ENCODE results near the gene EPHB3.

The EPHB3 gene

GRCh38 chr3:184561061-184561912 is at the start of gene EPHB3:
Gene EPHB3, plus strand, starts transcription at chr3:184561785. Its CDS starts 451 bp downstream, at chr3:184562236.
- Histone ChIP-seq H3K4me3 (ENCODE audit: low read depth in 1 of 2, low read length in 2 of 2) (peak within 1 kb of the TSS; percentile 62 to 67), H3K36me3 (ENCODE audit: control insufficient read depth in 1 of 2, insufficient read depth in 2 of 2, low read length in 2 of 2) (no peaks in the 10 kb centered on the region), H3K27me3 (ENCODE audit: control insufficient read depth in 1 of 2, insufficient read depth in 2 of 2, low read length in 2 of 2) (no peaks in the 10 kb centered on the region), H3K9ac (ENCODE audit: low read depth in 1 of 2, low read length in 2 of 2) (peak within 1 kb of the TSS; percentile 28 to 43), H3K27ac (ENCODE audit: low read depth, low read length) (no peak within 1 kb of the TSS), H3K9me3 (ENCODE audit: control insufficient read depth in 1 of 2, low read length in 2 of 2) (no peaks in the 10 kb centered on the region), H3K4me1 (ENCODE audit: control insufficient read depth in 1 of 2, insufficient read depth in 2 of 2, low read length in 2 of 2) (peaks cover 72 to 74% of the 10 kb centered on the region in 2 donors)

GRCh38 chr3:184512621-184513020 is 49.0 kb upstream of the EPHB3 start:
- peaks cover 35 to 39% of the 10 kb centered on the region in 2 donors for H3K27me3 ChIP-seq (ENCODE audit: control insufficient read depth in 1 of 2, insufficient read depth in 2 of 2, low read length in 2 of 2)
- H3K4me3 ChIP-seq (ENCODE audit: low read depth in 1 of 2, low read length in 2 of 2): no peak overlapping the region
- no peaks in the 10 kb centered on the region for H3K36me3 ChIP-seq (ENCODE audit: control insufficient read depth in 1 of 2, insufficient read depth in 2 of 2, low read length in 2 of 2)
- no peak overlapping the region for H3K9ac ChIP-seq (ENCODE audit: low read depth in 1 of 2, low read length in 2 of 2)
- H3K4me1 ChIP-seq (ENCODE audit: control insufficient read depth in 1 of 2, insufficient read depth in 2 of 2, low read length in 2 of 2): peaks cover 7 to 10% of the 10 kb centered on the region in 2 donors
- no peak overlapping the region for H3K27ac ChIP-seq (ENCODE audit: low read depth, low read length)
- H3K9me3 ChIP-seq (ENCODE audit: control insufficient read depth in 1 of 2, low read length in 2 of 2): no peaks in the 10 kb centered on the region

GRCh38 chr3:184513276-184514170 is 48.1 kb upstream of the EPHB3 start:
- Histone ChIP-seq H3K4me3 (ENCODE audit: low read depth in 1 of 2, low read length in 2 of 2) (peak overlapping the region; percentile 47 to 58), H3K9me3 (ENCODE audit: control insufficient read depth in 1 of 2, low read length in 2 of 2) (no peaks in the 10 kb centered on the region), H3K36me3 (ENCODE audit: control insufficient read depth in 1 of 2, insufficient read depth in 2 of 2, low read length in 2 of 2) (no peaks in the 10 kb centered on the region), H3K27me3 (ENCODE audit: control insufficient read depth in 1 of 2, insufficient read depth in 2 of 2, low read length in 2 of 2) (peaks cover 39 to 40% of the 10 kb centered on the region in 2 donors), H3K4me1 (ENCODE audit: control insufficient read depth in 1 of 2, insufficient read depth in 2 of 2, low read length in 2 of 2) (peaks cover 7 to 10% of the 10 kb centered on the region in 2 donors), H3K27ac (ENCODE audit: low read depth, low read length) (no peak overlapping the region), H3K9ac (ENCODE audit: low read depth in 1 of 2, low read length in 2 of 2) (peak overlapping the region in 1 of 2 donors; percentile 48)

GRCh38 chr3:184514171-184514490 is 47.5 kb upstream of the EPHB3 start:
- Histone ChIP-seq H3K27ac (ENCODE audit: low read depth, low read length) (no peak overlapping the region), H3K9ac (ENCODE audit: low read depth in 1 of 2, low read length in 2 of 2) (peak overlapping the region in 1 of 2 donors; percentile 48)

GRCh38 chr3:184523825-184524615 is 37.6 kb upstream of the EPHB3 start:
- H3K27ac ChIP-seq (ENCODE audit: low read depth, low read length): no peak overlapping the region
- no peaks in the 10 kb centered on the region for H3K9me3 ChIP-seq (ENCODE audit: control insufficient read depth in 1 of 2, low read length in 2 of 2)
- H3K4me3 ChIP-seq (ENCODE audit: low read depth in 1 of 2, low read length in 2 of 2): no peak overlapping the region
- H3K27me3 ChIP-seq (ENCODE audit: control insufficient read depth in 1 of 2, insufficient read depth in 2 of 2, low read length in 2 of 2): peaks cover 22% of the 10 kb centered on the region in 2 donors
- no peak overlapping the region for H3K9ac ChIP-seq (ENCODE audit: low read depth in 1 of 2, low read length in 2 of 2)
- peaks cover 0 to 8% of the 10 kb centered on the region in 2 donors for H3K4me1 ChIP-seq (ENCODE audit: control insufficient read depth in 1 of 2, insufficient read depth in 2 of 2, low read length in 2 of 2)
- no peaks in the 10 kb centered on the region for H3K36me3 ChIP-seq (ENCODE audit: control insufficient read depth in 1 of 2, insufficient read depth in 2 of 2, low read length in 2 of 2)

More at GRCh38 chr3:184514171-184514490, 47.5 kb upstream of the EPHB3 start:
- H3K9me3 ChIP-seq (ENCODE audit: control insufficient read depth in 1 of 2, low read length in 2 of 2): no peaks in the 10 kb centered on the region
- H3K4me1 ChIP-seq (ENCODE audit: control insufficient read depth in 1 of 2, insufficient read depth in 2 of 2, low read length in 2 of 2): peaks cover 7 to 10% of the 10 kb centered on the region in 2 donors
- peak overlapping the region; percentile 47 to 58 for H3K4me3 ChIP-seq (ENCODE audit: low read depth in 1 of 2, low read length in 2 of 2)
- H3K27me3 ChIP-seq (ENCODE audit: control insufficient read depth in 1 of 2, insufficient read depth in 2 of 2, low read length in 2 of 2): peaks cover 34 to 38% of the 10 kb centered on the region in 2 donors
- H3K36me3 ChIP-seq (ENCODE audit: control insufficient read depth in 1 of 2, insufficient read depth in 2 of 2, low read length in 2 of 2): no peaks in the 10 kb centered on the region

GRCh38 chr3:184524981-184525336 is 36.6 kb upstream of the EPHB3 start:
- peak overlapping the region; percentile 47 to 63 for H3K9ac ChIP-seq (ENCODE audit: low read depth in 1 of 2, low read length in 2 of 2)
- no peaks in the 10 kb centered on the region for H3K9me3 ChIP-seq (ENCODE audit: control insufficient read depth in 1 of 2, low read length in 2 of 2)
- H3K27me3 ChIP-seq (ENCODE audit: control insufficient read depth in 1 of 2, insufficient read depth in 2 of 2, low read length in 2 of 2): peaks cover 22% of the 10 kb centered on the region in 2 donors
- no peaks in the 10 kb centered on the region for H3K36me3 ChIP-seq (ENCODE audit: control insufficient read depth in 1 of 2, insufficient read depth in 2 of 2, low read length in 2 of 2)
- peak overlapping the region; percentile 64 to 69 for H3K4me3 ChIP-seq (ENCODE audit: low read depth in 1 of 2, low read length in 2 of 2)
- peak overlapping the region; percentile 20 for H3K27ac ChIP-seq (ENCODE audit: low read depth, low read length)
- H3K4me1 ChIP-seq (ENCODE audit: control insufficient read depth in 1 of 2, insufficient read depth in 2 of 2, low read length in 2 of 2): peaks cover 0 to 8% of the 10 kb centered on the region in 2 donors

- Histone ChIP-seq H3K9me3 (ENCODE audit: control insufficient read depth in 1 of 2, low read length in 2 of 2) (no peaks in the 10 kb centered on the region), H3K4me1 (ENCODE audit: control insufficient read depth in 1 of 2, insufficient read depth in 2 of 2, low read length in 2 of 2) (peaks cover 0 to 8% of the 10 kb centered on the region in 2 donors), H3K36me3 (ENCODE audit: control insufficient read depth in 1 of 2, insufficient read depth in 2 of 2, low read length in 2 of 2) (no peaks in the 10 kb centered on the region), H3K27ac (ENCODE audit: low read depth, low read length) (peak overlapping the region; percentile 20), H3K4me3 (ENCODE audit: low read depth in 1 of 2, low read length in 2 of 2) (peak overlapping the region; percentile 64 to 69), H3K27me3 (ENCODE audit: control insufficient read depth in 1 of 2, insufficient read depth in 2 of 2, low read length in 2 of 2) (peaks cover 22 to 24% of the 10 kb centered on the region in 2 donors), H3K9ac (ENCODE audit: low read depth in 1 of 2, low read length in 2 of 2) (peak overlapping the region; percentile 47 to 63)
Observed at GRCh38 chr3:184525337-184526087, 36.1 kb upstream of the EPHB3 start.

GRCh38 chr3:184526088-184526433 is 35.5 kb upstream of the EPHB3 start:
- H3K9ac ChIP-seq (ENCODE audit: low read depth in 1 of 2, low read length in 2 of 2): peak overlapping the region in 1 of 2 donors; percentile 63
- no peak overlapping the region for H3K27ac ChIP-seq (ENCODE audit: low read depth, low read length)
- H3K27me3 ChIP-seq (ENCODE audit: control insufficient read depth in 1 of 2, insufficient read depth in 2 of 2, low read length in 2 of 2): peaks cover 22 to 28% of the 10 kb centered on the region in 2 donors
- H3K4me3 ChIP-seq (ENCODE audit: low read depth in 1 of 2, low read length in 2 of 2): peak overlapping the region in 1 of 2 donors; percentile 28
- no peaks in the 10 kb centered on the region for H3K36me3 ChIP-seq (ENCODE audit: control insufficient read depth in 1 of 2, insufficient read depth in 2 of 2, low read length in 2 of 2)
- H3K9me3 ChIP-seq (ENCODE audit: control insufficient read depth in 1 of 2, low read length in 2 of 2): no peaks in the 10 kb centered on the region
- H3K4me1 ChIP-seq (ENCODE audit: control insufficient read depth in 1 of 2, insufficient read depth in 2 of 2, low read length in 2 of 2): peaks cover 0 to 8% of the 10 kb centered on the region in 2 donors

- no peak overlapping the region for H3K27ac ChIP-seq (ENCODE audit: low read depth, low read length)
- H3K27me3 ChIP-seq (ENCODE audit: control insufficient read depth in 1 of 2, insufficient read depth in 2 of 2, low read length in 2 of 2): peaks cover 4 to 5% of the 10 kb centered on the region in 2 donors
- H3K36me3 ChIP-seq (ENCODE audit: control insufficient read depth in 1 of 2, insufficient read depth in 2 of 2, low read length in 2 of 2): no peaks in the 10 kb centered on the region
- H3K9ac ChIP-seq (ENCODE audit: low read depth in 1 of 2, low read length in 2 of 2): no peak overlapping the region
- no peaks in the 10 kb centered on the region for H3K9me3 ChIP-seq (ENCODE audit: control insufficient read depth in 1 of 2, low read length in 2 of 2)
- no peak overlapping the region for H3K4me3 ChIP-seq (ENCODE audit: low read depth in 1 of 2, low read length in 2 of 2)
- no peaks in the 10 kb centered on the region for H3K4me1 ChIP-seq (ENCODE audit: control insufficient read depth in 1 of 2, insufficient read depth in 2 of 2, low read length in 2 of 2)
Observed at GRCh38 chr3:184531626-184532280, 29.8 kb upstream of the EPHB3 start.
